ENCODE results near the gene SMARCC2.

Gene SMARCC2

GRCh38 chr12:56152132-56152755 is 37.0 kb downstream of the SMARCC2 start, which contains the start of gene MYL6B:
MYL6B (plus strand) TSS chr12:56152587; CDS start chr12:56153919, 1,332 bp downstream.
- DNase-seq (ENCODE audit: low read depth in 2 of 2): peak; percentile 84 to 89

GRCh38 chr12:56151672-56152131 is 37.6 kb downstream of the SMARCC2 start:
- DNase-seq (ENCODE audit: low read depth in 2 of 2): peak; percentile 33 to 48

- DNase-seq (ENCODE audit: low read depth in 2 of 2): no peak
Measured at GRCh38 chr12:56150563-56150962, 38.7 kb downstream of the SMARCC2 start.

GRCh38 chr12:56146492-56147460 is 42.5 kb downstream of the SMARCC2 start:
- no peak for DNase-seq (ENCODE audit: low read depth in 2 of 2)

- DNase-seq (ENCODE audit: low read depth in 2 of 2): no peak
Measured at GRCh38 chr12:56145217-56145616, 44.1 kb downstream of the SMARCC2 start.

- DNase-seq (ENCODE audit: low read depth in 2 of 2): no peak
Measured at GRCh38 chr12:56143870-56144269, 45.4 kb downstream of the SMARCC2 start.

GRCh38 chr12:56143217-56143616 is 46.1 kb downstream of the SMARCC2 start:
- DNase-seq (ENCODE audit: low read depth in 2 of 2): no peak

- no peak for DNase-seq (ENCODE audit: low read depth in 2 of 2)
Measured at GRCh38 chr12:56141946-56142784, 47.1 kb downstream of the SMARCC2 start.

GRCh38 chr12:56137853-56138571 is 51.3 kb downstream of the SMARCC2 start:
- no peak for DNase-seq (ENCODE audit: low read depth in 2 of 2)

- no peak for DNase-seq (ENCODE audit: low read depth in 2 of 2)
Measured at GRCh38 chr12:56134897-56135296, 54.4 kb downstream of the SMARCC2 start.

GRCh38 chr12:56130876-56131275 is 58.4 kb downstream of the SMARCC2 start:
- DNase-seq (ENCODE audit: low read depth in 2 of 2): no peak

- DNase-seq (ENCODE audit: low read depth in 2 of 2): no peak
Measured at GRCh38 chr12:56129942-56130495, 59.3 kb downstream of the SMARCC2 start.

GRCh38 chr12:56129206-56129941 is 59.9 kb downstream of the SMARCC2 start:
- DNase-seq (ENCODE audit: low read depth in 2 of 2): peak in 1 of 2 donors; percentile 68

GRCh38 chr12:56128670-56129205 is 60.5 kb downstream of the SMARCC2 start:
- DNase-seq (ENCODE audit: low read depth in 2 of 2): no peak

- DNase-seq (ENCODE audit: low read depth in 2 of 2): peak; percentile 87 to 93
Measured at GRCh38 chr12:56127888-56128669, 61.2 kb downstream of the SMARCC2 start, which contains the start of gene ESYT1. ESYT1 (plus strand) TSS chr12:56128267; CDS start chr12:56128320, 53 bp downstream.

GRCh38 chr12:56127485-56127887 is 61.8 kb downstream of the SMARCC2 start:
- no peak for DNase-seq (ENCODE audit: low read depth in 2 of 2)

- DNase-seq (ENCODE audit: low read depth in 2 of 2): no peak
Measured at GRCh38 chr12:56126732-56127239, 62.5 kb downstream of the SMARCC2 start.

- DNase-seq (ENCODE audit: low read depth in 2 of 2): no peak
Measured at GRCh38 chr12:56124133-56124532, 65.2 kb downstream of the SMARCC2 start.

- DNase-seq (ENCODE audit: low read depth in 2 of 2): no peak
Measured at GRCh38 chr12:56122637-56123036, 66.6 kb downstream of the SMARCC2 start.
